Measurements from ENCODE around the gene MEIOSIN.
A peak's percentile ranks its signal among the peaks of the same experiment; 100 is the strongest.

Gene MEIOSIN

DNA sequence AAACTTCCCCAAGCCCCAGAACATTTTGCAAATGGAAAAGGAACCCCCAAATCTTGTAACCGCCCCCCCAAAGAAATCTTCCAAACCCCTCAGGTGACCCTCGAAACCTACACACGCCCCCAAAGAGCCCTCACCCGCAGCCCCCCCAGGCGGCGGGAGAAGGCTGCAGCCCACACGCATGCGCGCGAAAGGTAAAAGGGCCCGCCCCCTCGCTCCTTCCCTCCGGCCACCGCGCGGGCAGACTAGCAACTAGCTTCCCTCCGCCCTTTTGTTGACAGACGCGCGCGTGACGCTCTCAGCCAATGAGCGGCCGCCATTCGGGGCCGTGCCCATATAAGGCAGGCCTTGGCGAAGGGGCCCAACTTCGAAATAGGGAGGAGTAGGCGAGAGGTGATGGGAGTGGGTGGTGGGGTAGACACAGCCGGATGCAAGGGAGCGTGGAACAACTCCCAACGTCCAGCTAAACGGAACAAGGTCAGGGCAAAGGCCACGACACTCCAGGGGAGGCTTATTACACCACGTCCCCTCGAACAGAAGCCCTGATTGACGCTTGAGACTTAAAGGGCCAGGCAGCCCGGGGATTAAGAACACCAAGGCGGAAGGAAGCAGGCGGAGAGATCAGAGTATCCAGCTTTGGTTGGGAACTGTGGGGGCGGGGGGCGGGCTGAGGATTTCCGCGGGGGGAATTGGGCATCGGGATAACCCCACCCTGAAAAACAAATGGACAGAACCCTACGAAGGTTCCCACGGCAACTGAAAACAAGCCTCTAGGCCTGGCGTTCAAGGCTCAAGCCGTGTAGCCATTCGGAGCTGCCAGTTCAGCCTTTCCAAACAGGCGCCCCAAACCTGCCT is 15.9 kb upstream of the MEIOSIN start (continued):
- TF ChIP-seq, protein P1, sequence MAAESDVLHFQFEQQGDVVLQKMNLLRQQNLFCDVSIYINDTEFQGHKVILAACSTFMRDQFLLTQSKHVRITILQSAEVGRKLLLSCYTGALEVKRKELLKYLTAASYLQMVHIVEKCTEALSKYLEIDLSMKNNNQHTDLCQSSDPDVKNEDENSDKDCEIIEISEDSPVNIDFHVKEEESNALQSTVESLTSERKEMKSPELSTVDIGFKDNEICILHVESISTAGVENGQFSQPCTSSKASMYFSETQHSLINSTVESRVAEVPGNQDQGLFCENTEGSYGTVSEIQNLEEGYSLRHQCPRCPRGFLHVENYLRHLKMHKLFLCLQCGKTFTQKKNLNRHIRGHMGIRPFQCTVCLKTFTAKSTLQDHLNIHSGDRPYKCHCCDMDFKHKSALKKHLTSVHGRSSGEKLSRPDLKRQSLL (tag by site-specific recombination; IDR thresholded peaks at IDR 0.05): 0 out of 2 replicates have a peak, but pooled peaks have one; percentile 7
- no peak for TF ChIP-seq RBAK (tag by site-specific recombination; IDR thresholded peaks at IDR 0.05)
- no peak for TF ChIP-seq ZNF239 (tag by site-specific recombination; IDR thresholded peaks at IDR 0.05)
- TF ChIP-seq ZNF133 (tag by site-specific recombination; IDR thresholded peaks at IDR 0.05): no peak
- TF ChIP-seq, protein P2, sequence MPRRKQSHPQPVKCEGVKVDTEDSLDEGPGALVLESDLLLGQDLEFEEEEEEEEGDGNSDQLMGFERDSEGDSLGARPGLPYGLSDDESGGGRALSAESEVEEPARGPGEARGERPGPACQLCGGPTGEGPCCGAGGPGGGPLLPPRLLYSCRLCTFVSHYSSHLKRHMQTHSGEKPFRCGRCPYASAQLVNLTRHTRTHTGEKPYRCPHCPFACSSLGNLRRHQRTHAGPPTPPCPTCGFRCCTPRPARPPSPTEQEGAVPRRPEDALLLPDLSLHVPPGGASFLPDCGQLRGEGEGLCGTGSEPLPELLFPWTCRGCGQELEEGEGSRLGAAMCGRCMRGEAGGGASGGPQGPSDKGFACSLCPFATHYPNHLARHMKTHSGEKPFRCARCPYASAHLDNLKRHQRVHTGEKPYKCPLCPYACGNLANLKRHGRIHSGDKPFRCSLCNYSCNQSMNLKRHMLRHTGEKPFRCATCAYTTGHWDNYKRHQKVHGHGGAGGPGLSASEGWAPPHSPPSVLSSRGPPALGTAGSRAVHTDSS (tag by site-specific recombination; IDR thresholded peaks at IDR 0.05): no peak
- TF ChIP-seq, protein P3, sequence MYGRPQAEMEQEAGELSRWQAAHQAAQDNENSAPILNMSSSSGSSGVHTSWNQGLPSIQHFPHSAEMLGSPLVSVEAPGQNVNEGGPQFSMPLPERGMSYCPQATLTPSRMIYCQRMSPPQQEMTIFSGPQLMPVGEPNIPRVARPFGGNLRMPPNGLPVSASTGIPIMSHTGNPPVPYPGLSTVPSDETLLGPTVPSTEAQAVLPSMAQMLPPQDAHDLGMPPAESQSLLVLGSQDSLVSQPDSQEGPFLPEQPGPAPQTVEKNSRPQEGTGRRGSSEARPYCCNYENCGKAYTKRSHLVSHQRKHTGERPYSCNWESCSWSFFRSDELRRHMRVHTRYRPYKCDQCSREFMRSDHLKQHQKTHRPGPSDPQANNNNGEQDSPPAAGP (tag by site-specific recombination; IDR thresholded peaks at IDR 0.05): no peak
- peak; percentile 90 for TF ChIP-seq ZBTB17 (tag by site-specific recombination; IDR thresholded peaks at IDR 0.05)
- no peak for TF ChIP-seq ZNF621 (tag by site-specific recombination; IDR thresholded peaks at IDR 0.05)
- peak; percentile 99 for TF ChIP-seq ZFHX2 (tag by site-specific recombination; conservative IDR thresholded peaks at IDR 0.05)
- no peak for TF ChIP-seq ZFP3 (tag by site-specific recombination; IDR thresholded peaks at IDR 0.05; ENCODE audit: low read depth)
- TF ChIP-seq, protein P4, sequence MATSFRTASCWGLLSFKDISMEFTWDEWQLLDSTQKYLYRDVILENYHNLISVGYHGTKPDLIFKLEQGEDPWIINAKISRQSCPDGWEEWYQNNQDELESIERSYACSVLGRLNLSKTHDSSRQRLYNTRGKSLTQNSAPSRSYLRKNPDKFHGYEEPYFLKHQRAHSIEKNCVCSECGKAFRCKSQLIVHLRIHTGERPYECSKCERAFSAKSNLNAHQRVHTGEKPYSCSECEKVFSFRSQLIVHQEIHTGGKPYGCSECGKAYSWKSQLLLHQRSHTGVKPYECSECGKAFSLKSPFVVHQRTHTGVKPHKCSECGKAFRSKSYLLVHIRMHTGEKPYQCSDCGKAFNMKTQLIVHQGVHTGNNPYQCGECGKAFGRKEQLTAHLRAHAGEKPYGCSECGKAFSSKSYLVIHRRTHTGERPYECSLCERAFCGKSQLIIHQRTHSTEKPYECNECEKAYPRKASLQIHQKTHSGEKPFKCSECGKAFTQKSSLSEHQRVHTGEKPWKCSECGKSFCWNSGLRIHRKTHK (tag by site-specific recombination; IDR thresholded peaks at IDR 0.05): no peak
- peak; percentile 37; the same call in 1 of the 2 replicates for TF ChIP-seq ZNF394 (tag by site-specific recombination; IDR thresholded peaks at IDR 0.05; ENCODE audit: borderline replicate concordance)
- TF ChIP-seq, protein P5, sequence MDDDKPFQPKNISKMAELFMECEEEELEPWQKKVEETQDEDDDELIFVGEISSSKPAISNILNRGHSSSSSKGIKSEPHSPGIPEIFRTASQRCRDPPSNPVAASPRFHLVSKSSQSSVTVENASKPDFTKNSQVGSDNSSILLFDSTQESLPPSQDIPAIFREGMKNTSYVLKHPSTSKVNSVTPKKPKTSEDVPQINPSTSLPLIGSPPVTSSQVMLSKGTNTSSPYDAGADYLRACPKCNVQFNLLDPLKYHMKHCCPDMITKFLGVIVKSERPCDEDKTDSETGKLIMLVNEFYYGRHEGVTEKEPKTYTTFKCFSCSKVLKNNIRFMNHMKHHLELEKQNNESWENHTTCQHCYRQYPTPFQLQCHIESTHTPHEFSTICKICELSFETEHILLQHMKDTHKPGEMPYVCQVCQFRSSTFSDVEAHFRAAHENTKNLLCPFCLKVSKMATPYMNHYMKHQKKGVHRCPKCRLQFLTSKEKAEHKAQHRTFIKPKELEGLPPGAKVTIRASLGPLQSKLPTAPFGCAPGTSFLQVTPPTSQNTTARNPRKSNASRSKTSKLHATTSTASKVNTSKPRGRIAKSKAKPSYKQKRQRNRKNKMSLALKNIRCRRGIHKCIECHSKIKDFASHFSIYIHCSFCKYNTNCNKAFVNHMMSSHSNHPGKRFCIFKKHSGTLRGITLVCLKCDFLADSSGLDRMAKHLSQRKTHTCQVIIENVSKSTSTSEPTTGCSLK (tag by site-specific recombination; IDR thresholded peaks at IDR 0.05): no peak
- TF ChIP-seq ZFP37 (tag by site-specific recombination; IDR thresholded peaks at IDR 0.05): peak; percentile 55; the same call in 1 of the 2 replicates
- peak; percentile 71; the same call in 1 of the 2 replicates for TF ChIP-seq ZXDB (tag by site-specific recombination; IDR thresholded peaks at IDR 0.05)
- no peak for TF ChIP-seq ZNF404 (tag by site-specific recombination; IDR thresholded peaks at IDR 0.05)
- TF ChIP-seq, protein P6, sequence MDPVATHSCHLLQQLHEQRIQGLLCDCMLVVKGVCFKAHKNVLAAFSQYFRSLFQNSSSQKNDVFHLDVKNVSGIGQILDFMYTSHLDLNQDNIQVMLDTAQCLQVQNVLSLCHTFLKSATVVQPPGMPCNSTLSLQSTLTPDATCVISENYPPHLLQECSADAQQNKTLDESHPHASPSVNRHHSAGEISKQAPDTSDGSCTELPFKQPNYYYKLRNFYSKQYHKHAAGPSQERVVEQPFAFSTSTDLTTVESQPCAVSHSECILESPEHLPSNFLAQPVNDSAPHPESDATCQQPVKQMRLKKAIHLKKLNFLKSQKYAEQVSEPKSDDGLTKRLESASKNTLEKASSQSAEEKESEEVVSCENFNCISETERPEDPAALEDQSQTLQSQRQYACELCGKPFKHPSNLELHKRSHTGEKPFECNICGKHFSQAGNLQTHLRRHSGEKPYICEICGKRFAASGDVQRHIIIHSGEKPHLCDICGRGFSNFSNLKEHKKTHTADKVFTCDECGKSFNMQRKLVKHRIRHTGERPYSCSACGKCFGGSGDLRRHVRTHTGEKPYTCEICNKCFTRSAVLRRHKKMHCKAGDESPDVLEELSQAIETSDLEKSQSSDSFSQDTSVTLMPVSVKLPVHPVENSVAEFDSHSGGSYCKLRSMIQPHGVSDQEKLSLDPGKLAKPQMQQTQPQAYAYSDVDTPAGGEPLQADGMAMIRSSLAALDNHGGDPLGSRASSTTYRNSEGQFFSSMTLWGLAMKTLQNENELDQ (tag by site-specific recombination; IDR thresholded peaks at IDR 0.05; ENCODE audit: low read depth): no peak
- TF ChIP-seq, protein P7, sequence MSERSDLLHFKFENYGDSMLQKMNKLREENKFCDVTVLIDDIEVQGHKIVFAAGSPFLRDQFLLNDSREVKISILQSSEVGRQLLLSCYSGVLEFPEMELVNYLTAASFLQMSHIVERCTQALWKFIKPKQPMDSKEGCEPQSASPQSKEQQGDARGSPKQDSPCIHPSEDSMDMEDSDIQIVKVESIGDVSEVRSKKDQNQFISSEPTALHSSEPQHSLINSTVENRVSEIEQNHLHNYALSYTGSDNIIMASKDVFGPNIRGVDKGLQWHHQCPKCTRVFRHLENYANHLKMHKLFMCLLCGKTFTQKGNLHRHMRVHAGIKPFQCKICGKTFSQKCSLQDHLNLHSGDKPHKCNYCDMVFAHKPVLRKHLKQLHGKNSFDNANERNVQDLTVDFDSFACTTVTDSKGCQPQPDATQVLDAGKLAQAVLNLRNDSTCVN (tag by site-specific recombination; optimal IDR thresholded peaks at IDR 0.05): peak; percentile 63
- TF ChIP-seq ZNF140 (tag by site-specific recombination; IDR thresholded peaks at IDR 0.05): no peak
- no peak for TF ChIP-seq ZNF214 (tag by site-specific recombination; IDR thresholded peaks at IDR 0.05; ENCODE audit: borderline replicate concordance)
- TF ChIP-seq, protein P8, sequence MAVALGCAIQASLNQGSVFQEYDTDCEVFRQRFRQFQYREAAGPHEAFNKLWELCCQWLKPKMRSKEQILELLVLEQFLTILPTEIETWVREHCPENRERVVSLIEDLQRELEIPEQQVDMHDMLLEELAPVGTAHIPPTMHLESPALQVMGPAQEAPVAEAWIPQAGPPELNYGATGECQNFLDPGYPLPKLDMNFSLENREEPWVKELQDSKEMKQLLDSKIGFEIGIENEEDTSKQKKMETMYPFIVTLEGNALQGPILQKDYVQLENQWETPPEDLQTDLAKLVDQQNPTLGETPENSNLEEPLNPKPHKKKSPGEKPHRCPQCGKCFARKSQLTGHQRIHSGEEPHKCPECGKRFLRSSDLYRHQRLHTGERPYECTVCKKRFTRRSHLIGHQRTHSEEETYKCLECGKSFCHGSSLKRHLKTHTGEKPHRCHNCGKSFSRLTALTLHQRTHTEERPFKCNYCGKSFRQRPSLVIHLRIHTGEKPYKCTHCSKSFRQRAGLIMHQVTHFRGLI (tag by site-specific recombination; IDR thresholded peaks at IDR 0.05): no peak
- TF ChIP-seq GLIS2 (tag by site-specific recombination; IDR thresholded peaks at IDR 0.05): peak; percentile 78
- TF ChIP-seq TCF7L2 (IDR thresholded peaks at IDR 0.05; ENCODE audit: borderline replicate concordance, low read depth, low read length): peak; percentile 79; the same call in 1 of the 2 replicates
- TF ChIP-seq ZNF658 (tag by site-specific recombination; IDR thresholded peaks at IDR 0.05): no peak
- TF ChIP-seq KLF10 (tag by site-specific recombination; IDR thresholded peaks at IDR 0.05): peak; percentile 82; the same call in 1 of the 2 replicates
- TF ChIP-seq BCL11B (tag by site-specific recombination; IDR thresholded peaks at IDR 0.05; ENCODE audit: low read depth): peak; percentile 89
